Type B pancreatic cell (in vitro differentiated cells): ENCODE results near the gene DCAF15. TPM values are rescaled to one million over a fixed set of nuclear protein-coding genes. Genes with fewer than 3 reads are reported as not detected.

Experiments
- DNase-seq: peaks from one replicate; pipeline ENCODE4 v3.0.0; 2021; ENCODE audit warnings: mixed read lengths; ENCODE audit not compliant: unreplicated experiment; ENCODE audit errors: extremely low spot score
- H3K27ac Mint-ChIP-seq: 2 replicates; pipeline ENCODE4 v1.8.0; 2021; ENCODE audit warnings: mild to moderate bottlenecking, mixed read lengths
- H3K27me3 Mint-ChIP-seq: 2 replicates; pipeline ENCODE4 v1.8.0; 2021; ENCODE audit warnings: mixed read lengths
- H3K36me3 Mint-ChIP-seq: 2 replicates; pipeline ENCODE4 v1.8.0; 2021; ENCODE audit warnings: mixed read lengths
- H3K4me1 Mint-ChIP-seq: one replicate; pipeline ENCODE4 v1.8.0; 2021; ENCODE audit warnings: mixed read lengths; ENCODE audit not compliant: unreplicated experiment
- H3K4me3 Mint-ChIP-seq: 2 replicates; pipeline ENCODE4 v1.8.0; 2021; ENCODE audit warnings: mild to moderate bottlenecking, mixed read lengths
- H3K9me3 Mint-ChIP-seq: 2 replicates; pipeline ENCODE4 v1.8.0; 2021; ENCODE audit warnings: mixed read lengths
- CTCF ChIP-seq: fragments of 200-600 bp; sonication (generic); conservative IDR thresholded peaks from 2 replicates; pipeline ENCODE4 v1.5.0; 2021; ENCODE audit warnings: antibody characterized with exemption, mild to moderate bottlenecking
- total RNA-seq: library from RNA; stranded (reverse); gene quantifications from 2 replicates; pipeline ENCODE4 v1.2.1, GENCODE V29; 2021; ENCODE audit warnings: low replicate concordance

Gene DCAF15
- total RNA-seq, 1 donor from 2014 or later: 50.1 TPM

- H3K27me3 Mint-ChIP-seq: no peaks in the 10 kb centered on the region
- H3K9me3 Mint-ChIP-seq: no peaks in the 10 kb centered on the region
- H3K27ac Mint-ChIP-seq: no peak overlapping the region
- peaks cover 3% of the 10 kb centered on the region for H3K4me1 Mint-ChIP-seq
- peaks cover 8% of the 10 kb centered on the region for H3K36me3 Mint-ChIP-seq
- no peak for TF ChIP-seq CTCF
- no peak for DNase-seq
- no peak overlapping the region for H3K4me3 Mint-ChIP-seq
Observed at GRCh38 chr19:13995878-13996765, 43.8 kb downstream of the DCAF15 start.

GRCh38 chr19:13996928-13997630, 44.8 kb downstream of the DCAF15 start:
- H3K36me3 Mint-ChIP-seq: peaks cover 8% of the 10 kb centered on the region
- no peaks in the 10 kb centered on the region for H3K9me3 Mint-ChIP-seq
- no peak for TF ChIP-seq CTCF
- no peak overlapping the region for H3K27ac Mint-ChIP-seq
- no peak for DNase-seq
- H3K4me1 Mint-ChIP-seq: peaks cover 4% of the 10 kb centered on the region
- no peak overlapping the region for H3K4me3 Mint-ChIP-seq
- H3K27me3 Mint-ChIP-seq: no peaks in the 10 kb centered on the region

- no peaks in the 10 kb centered on the region for H3K9me3 Mint-ChIP-seq
- H3K27me3 Mint-ChIP-seq: no peaks in the 10 kb centered on the region
Observed at GRCh38 chr19:13997631-13997962, 45.3 kb downstream of the DCAF15 start.

GRCh38 chr19:13998426-13998825, 46.1 kb downstream of the DCAF15 start:
- no peaks in the 10 kb centered on the region for H3K27me3 Mint-ChIP-seq
- peaks cover 4% of the 10 kb centered on the region for H3K4me1 Mint-ChIP-seq
- no peaks in the 10 kb centered on the region for H3K9me3 Mint-ChIP-seq
- no peak for DNase-seq
- no peak overlapping the region for H3K4me3 Mint-ChIP-seq
- no peak for TF ChIP-seq CTCF
- H3K36me3 Mint-ChIP-seq: peaks cover 8% of the 10 kb centered on the region
- peak overlapping the region; percentile 43 for H3K27ac Mint-ChIP-seq

More at GRCh38 chr19:13997631-13997962, 45.3 kb downstream of the DCAF15 start:
- Mint-ChIP-seq H3K4me3 (no peak overlapping the region), H3K27ac (no peak overlapping the region), H3K36me3 (peaks cover 8% of the 10 kb centered on the region), H3K4me1 (peaks cover 4% of the 10 kb centered on the region)
- no peak for TF ChIP-seq CTCF
- DNase-seq: no peak

- no peak for DNase-seq
- H3K4me1 Mint-ChIP-seq: peaks cover 4% of the 10 kb centered on the region
- H3K9me3 Mint-ChIP-seq: no peaks in the 10 kb centered on the region
- H3K36me3 Mint-ChIP-seq: peaks cover 8% of the 10 kb centered on the region
- no peak overlapping the region for H3K27ac Mint-ChIP-seq
- TF ChIP-seq CTCF: no peak
- H3K27me3 Mint-ChIP-seq: no peaks in the 10 kb centered on the region
- H3K4me3 Mint-ChIP-seq: no peak overlapping the region
Observed at GRCh38 chr19:13999085-13999484, 46.8 kb downstream of the DCAF15 start.
